KBM-7 (cell line): ENCODE results near the gene NSMF.
"Not testable (repeated sequence)": the region's sequence is repeated elsewhere in the genome, so short reads cannot be mapped to it uniquely, and the experiment has no call there.

ENCODE experiments used
- DNase-seq: peaks from one replicate; pipeline ENCODE4 v3.0.0-alpha.2; 2015
- in situ Hi-C: fragments of 300-500 bp; cut with MboI; formaldehyde crosslinking; loops from 2 replicates; pipeline ENCODE4 v1.14.3; 2020; ENCODE audit warnings: low sequenced_read_pairs, low pct_unique_long_range_greater_than_20kb, mixed read lengths

The NSMF gene

GRCh38 chr9:137423514-137424291, 35.4 kb downstream of the NSMF start:
- no peak for DNase-seq
- in situ Hi-C loops = no loop called here

- peak; percentile 84 for DNase-seq
- in situ Hi-C loops = no loop called here
Measured at GRCh38 chr9:137422604-137423513, 36.3 kb downstream of the NSMF start, which contains the start of the genes EXD3 and NOXA1. Gene EXD3 (minus strand): TSS chr9:137423162. CDS start chr9:137395357, 27,805 bp downstream. Gene NOXA1 (plus strand): TSS chr9:137423393. CDS start chr9:137423530, 137 bp downstream.

- DNase-seq = peak; percentile 48
- in situ Hi-C loops = no loop called here
Measured at GRCh38 chr9:137421838-137422603, 37.1 kb downstream of the NSMF start.

- DNase-seq = peak; percentile 71
- in situ Hi-C loops = no loop called here
Measured at GRCh38 chr9:137417161-137418021, 41.7 kb downstream of the NSMF start.

GRCh38 chr9:137416563-137417151, 42.5 kb downstream of the NSMF start:
- in situ Hi-C loops = no loop called here

GRCh38 chr9:137416006-137416562, 43.0 kb downstream of the NSMF start:
- in situ Hi-C loops = no loop called here

More at GRCh38 chr9:137416563-137417151, 42.5 kb downstream of the NSMF start:
- DNase-seq = no peak

GRCh38 chr9:137415451-137415850, 43.7 kb downstream of the NSMF start:
- in situ Hi-C loops = no loop called here
- DNase-seq = no peak

More at GRCh38 chr9:137416006-137416562, 43.0 kb downstream of the NSMF start:
- no peak for DNase-seq

- in situ Hi-C loops = no loop called here
- no peak for DNase-seq
Measured at GRCh38 chr9:137412431-137412830, 46.7 kb downstream of the NSMF start.

- in situ Hi-C loops = no loop called here
Measured at GRCh38 chr9:137411645-137412380, 47.3 kb downstream of the NSMF start.

GRCh38 chr9:137411260-137411644, 47.9 kb downstream of the NSMF start:
- DNase-seq = no peak
- in situ Hi-C loops = no loop called here

More at GRCh38 chr9:137411645-137412380, 47.3 kb downstream of the NSMF start:
- DNase-seq = peak; percentile 70

GRCh38 chr9:137410891-137411249, 48.3 kb downstream of the NSMF start:
- in situ Hi-C loops = no loop called here

GRCh38 chr9:137410236-137410890, 48.8 kb downstream of the NSMF start:
- in situ Hi-C loops, DNase-seq: not testable (repeated sequence)

More at GRCh38 chr9:137410891-137411249, 48.3 kb downstream of the NSMF start:
- DNase-seq = no peak

GRCh38 chr9:137409515-137409914, 49.6 kb downstream of the NSMF start:
- in situ Hi-C loops = loop anchor here (10.0 kb wide), 1 partner anchor 115 kb away; no protein-coding TSS in a partner anchor
- DNase-seq = no peak

- in situ Hi-C loops = loop anchor here (10.0 kb wide), 1 partner anchor 114 kb away; no protein-coding TSS in a partner anchor
- no peak for DNase-seq
Measured at GRCh38 chr9:137408651-137409405, 50.3 kb downstream of the NSMF start.

GRCh38 chr9:137407590-137408300, 51.4 kb downstream of the NSMF start:
- in situ Hi-C loops = loop anchor here (10.0 kb wide), 1 partner anchor 113 kb away; no protein-coding TSS in a partner anchor
- no peak for DNase-seq
